Liver (tissue), 3 donors: ENCODE data around the gene EXOC3L1.

Experiments
- CTCF ChIP-seq: fragments of 150-350 bp; IDR thresholded peaks from 2 replicates; pipeline ENCODE4 v1.5.1; 2017; ENCODE audit warnings: improper control_type of control experiment, low read depth, low read length; ENCODE audit not compliant: missing input control
- EGR1 ChIP-seq, 2 donors: IDR thresholded peaks; 2 replicates each; pipeline ENCODE4 v1.6.1; 2016 to 2018; ENCODE audit warnings: antibody characterized with exemption in 2 of 2, low read depth in 2 of 2
- FOXA1 ChIP-seq: IDR thresholded peaks from 2 replicates; pipeline ENCODE4 v1.6.1; 2016; ENCODE audit warnings: antibody characterized with exemption
- GABPA ChIP-seq, 2 donors: IDR thresholded peaks in 1 of 2; conservative IDR thresholded peaks in 1 of 2; 2 replicates each; pipeline ENCODE4 v1.6.1; 2016; ENCODE audit warnings: antibody characterized with exemption in 2 of 2, mild to moderate bottlenecking in 1 of 2, moderate library complexity in 1 of 2
- JUND ChIP-seq, 2 donors: IDR thresholded peaks; 2 replicates each; pipeline ENCODE4 v1.6.1; 2016; ENCODE audit warnings: antibody characterized with exemption in 2 of 2
- MAX ChIP-seq: IDR thresholded peaks from 2 replicates; pipeline ENCODE4 v1.6.1; 2016; ENCODE audit warnings: antibody characterized with exemption
- RAD21 ChIP-seq, 2 donors: IDR thresholded peaks; 2 replicates each; pipeline ENCODE4 v1.6.1; 2016; ENCODE audit warnings: antibody characterized with exemption in 2 of 2, mild to moderate bottlenecking in 2 of 2
- REST ChIP-seq: IDR thresholded peaks from 2 replicates; pipeline ENCODE4 v1.6.1; 2016; ENCODE audit warnings: antibody characterized with exemption, mild to moderate bottlenecking
- SP1 ChIP-seq: IDR thresholded peaks from 2 replicates; pipeline ENCODE4 v1.6.1; 2018; ENCODE audit warnings: antibody characterized with exemption, mild to moderate bottlenecking
- TAF1 ChIP-seq: conservative IDR thresholded peaks from 2 replicates; pipeline ENCODE4 v1.6.1; 2016; ENCODE audit warnings: antibody characterized with exemption, mild to moderate bottlenecking
- YY1 ChIP-seq: IDR thresholded peaks from 2 replicates; pipeline ENCODE4 v1.6.1; 2016; ENCODE audit warnings: antibody characterized with exemption, mild to moderate bottlenecking
- ZBTB33 ChIP-seq: IDR thresholded peaks from 2 replicates; pipeline ENCODE4 v1.6.1; 2016; ENCODE audit warnings: antibody characterized with exemption
- TF ChIP-seq, protein P1 (sequence below): IDR thresholded peaks from 2 replicates; pipeline ENCODE4 v1.6.1; 2016; ENCODE audit warnings: antibody characterized with exemption
- donor health status: healthy.
- donor health status: healthy.

GRCh38 chr16:67167588-67167987, 22.3 kb downstream of the EXOC3L1 start:
- TF ChIP-seq CTCF (no peak), EGR1 (IDR thresholded peaks at IDR 0.05; ENCODE audit: low read depth in 2 of 2) (no peak), TAF1 (no peak), FOXA1 (no peak), REST (no peak), GABPA (IDR thresholded peaks at IDR 0.05 in 1 of 2, conservative IDR thresholded peaks at IDR 0.05 in 1 of 2) (no peak), JUND (IDR thresholded peaks at IDR 0.05) (no peak), ZBTB33 (no peak), RAD21 (IDR thresholded peaks at IDR 0.05) (no peak), MAX (no peak), SP1 (no peak), YY1 (no peak)
- TF ChIP-seq, protein P1, sequence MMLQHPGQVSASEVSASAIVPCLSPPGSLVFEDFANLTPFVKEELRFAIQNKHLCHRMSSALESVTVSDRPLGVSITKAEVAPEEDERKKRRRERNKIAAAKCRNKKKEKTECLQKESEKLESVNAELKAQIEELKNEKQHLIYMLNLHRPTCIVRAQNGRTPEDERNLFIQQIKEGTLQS = no peak
